H9 (cell line): ENCODE measurements around the gene USB1. TPM values are rescaled to one million over a fixed set of nuclear protein-coding genes. Genes with fewer than 3 reads are reported as not detected.

Experiments used
- DNase-seq: peaks from one replicate; pipeline ENCODE4 v3.0.0-alpha.2; 2017
- H2AFZ ChIP-seq: one replicate; pipeline ENCODE4 v1.6.1; 2013; ENCODE audit warnings: mild to moderate bottlenecking, low read length, control low read depth, moderate library complexity
- H2AK5ac ChIP-seq: 2 replicates; pipeline ENCODE4 v1.6.1; 2013; ENCODE audit warnings: low read length, control low read depth, mixed read lengths; ENCODE audit not compliant: insufficient read length
- H2BK120ac ChIP-seq: one replicate; pipeline ENCODE4 v1.6.1; 2013; ENCODE audit warnings: low read depth, mild to moderate bottlenecking, low read length, control low read depth, inconsistent platforms; ENCODE audit not compliant: poor library complexity, severe bottlenecking
- H2BK12ac ChIP-seq: 2 replicates; pipeline ENCODE4 v1.6.1; 2013; ENCODE audit warnings: low read length, control low read depth, mixed read lengths, low read depth; ENCODE audit not compliant: insufficient read length
- H2BK15ac ChIP-seq: 2 replicates; pipeline ENCODE4 v1.6.1; 2013; ENCODE audit warnings: low read depth, low read length, control low read depth
- H2BK20ac ChIP-seq: one replicate; pipeline ENCODE4 v1.6.1; 2013; ENCODE audit warnings: low read depth, mild to moderate bottlenecking, low read length, control low read depth, inconsistent platforms; ENCODE audit not compliant: poor library complexity, severe bottlenecking
- H2BK5ac ChIP-seq: 2 replicates; pipeline ENCODE4 v1.6.1; 2013; ENCODE audit warnings: low read length, control low read depth, mixed read lengths; ENCODE audit not compliant: insufficient read length
- H3K14ac ChIP-seq: 2 replicates; pipeline ENCODE4 v1.6.1; 2013; ENCODE audit warnings: low read length, control low read depth; ENCODE audit not compliant: insufficient read depth
- H3K18ac ChIP-seq: 2 replicates; pipeline ENCODE4 v1.6.1; 2013; ENCODE audit warnings: low read depth, mild to moderate bottlenecking, mixed read lengths, low read length, control low read depth; ENCODE audit not compliant: insufficient read length
- H3K23ac ChIP-seq: 2 replicates; pipeline ENCODE4 v1.6.1; 2013; ENCODE audit warnings: low read length, control low read depth, mixed read lengths, low read depth; ENCODE audit not compliant: insufficient read length
- H3K23me2 ChIP-seq: 2 replicates; pipeline ENCODE4 v1.6.1; 2013; ENCODE audit warnings: low read depth, mild to moderate bottlenecking, mixed read lengths, low read length, control low read depth; ENCODE audit not compliant: insufficient read length, poor library complexity, severe bottlenecking
- H3K27ac ChIP-seq: 2 replicates; pipeline ENCODE4 v1.5.1; 2013; ENCODE audit warnings: low read length, control low read depth, mixed read lengths, low read depth; ENCODE audit not compliant: insufficient read length
- H3K27me3 ChIP-seq: 2 replicates; pipeline ENCODE4 v1.6.1; 2013; ENCODE audit warnings: low read length, control low read depth, inconsistent platforms; ENCODE audit not compliant: insufficient read depth
- H3K4ac ChIP-seq: 2 replicates; pipeline ENCODE4 v1.6.1; 2013; ENCODE audit warnings: low read depth, mild to moderate bottlenecking, control low read depth, inconsistent platforms, low read length, moderate library complexity
- H3K4me1 ChIP-seq: 2 replicates; pipeline ENCODE4 v1.6.1; 2013; ENCODE audit warnings: low read length, control low read depth, inconsistent platforms; ENCODE audit not compliant: insufficient read depth
- H3K4me2 ChIP-seq: 2 replicates; pipeline ENCODE4 v1.6.1; 2013; ENCODE audit warnings: low read length, control low read depth, mixed read lengths; ENCODE audit not compliant: insufficient read length, insufficient read depth
- H3K56ac ChIP-seq: 2 replicates; pipeline ENCODE4 v1.6.1; 2013; ENCODE audit warnings: low read depth, mild to moderate bottlenecking, mixed read lengths, low read length, control low read depth; ENCODE audit not compliant: insufficient read length
- H3K79me1 ChIP-seq: 2 replicates; pipeline ENCODE4 v1.6.1; 2013; ENCODE audit warnings: low read depth, mild to moderate bottlenecking, moderate library complexity, low read length, control low read depth, inconsistent platforms; ENCODE audit not compliant: insufficient read depth, poor library complexity, severe bottlenecking
- H3K79me2 ChIP-seq: 2 replicates; pipeline ENCODE4 v1.6.1; 2013; ENCODE audit warnings: low read length, control low read depth, inconsistent platforms; ENCODE audit not compliant: insufficient read depth
- H3K9ac ChIP-seq: 2 replicates; pipeline ENCODE4 v1.6.1; 2013; ENCODE audit warnings: low read length, control low read depth, mixed read lengths; ENCODE audit not compliant: insufficient read length; ENCODE audit errors: extremely low read depth
- H3K9me3 ChIP-seq: one replicate; pipeline ENCODE4 v1.6.1; 2013; ENCODE audit warnings: low read depth, low read length, inconsistent platforms; ENCODE audit not compliant: control insufficient read depth
- H3T11ph ChIP-seq: one replicate; pipeline ENCODE4 v1.6.1; 2013; ENCODE audit warnings: mild to moderate bottlenecking, low read length, control low read depth, inconsistent platforms
- H4K20me1 ChIP-seq: one replicate; pipeline ENCODE4 v1.6.1; 2013; ENCODE audit not compliant: control insufficient read depth, insufficient read length, insufficient read depth
- H4K5ac ChIP-seq: 2 replicates; pipeline ENCODE4 v1.6.1; 2013; ENCODE audit warnings: low read depth, mild to moderate bottlenecking, mixed read lengths, low read length, control low read depth; ENCODE audit not compliant: insufficient read length
- H4K8ac ChIP-seq: replicated peaks from 2 replicates; pipeline ENCODE4 v1.6.1; 2013; ENCODE audit warnings: low read length, control low read depth, mixed read lengths, low read depth; ENCODE audit not compliant: insufficient read length
- H4K91ac ChIP-seq: 2 replicates; pipeline ENCODE4 v1.6.1; 2013; ENCODE audit warnings: low read depth, mild to moderate bottlenecking, moderate library complexity, mixed read lengths, low read length, control low read depth; ENCODE audit not compliant: insufficient read length
- H3K27ac Mint-ChIP-seq, 3 experiments: 2 replicates in 2 of 3; 3 replicates in 1 of 3; pipeline ENCODE4 v1.8.0; 2020 to 2021; ENCODE audit warnings: mixed read lengths in 3 of 3, mild to moderate bottlenecking in 1 of 3, moderate library complexity in 1 of 3
- H3K27me3 Mint-ChIP-seq: 2 replicates; pipeline ENCODE4 v1.8.0; 2021; ENCODE audit warnings: low read depth, mild to moderate bottlenecking, moderate library complexity, mixed read lengths
- H3K36me3 Mint-ChIP-seq, 3 experiments: 2 replicates in 2 of 3; 3 replicates in 1 of 3; pipeline ENCODE4 v1.8.0; 2020 to 2021; ENCODE audit warnings: low read depth in 3 of 3, mixed read lengths in 3 of 3; ENCODE audit not compliant: insufficient read depth in 1 of 3
- H3K4me1 Mint-ChIP-seq, 2 experiments: 2 replicates each; pipeline ENCODE4 v1.8.0; 2020; ENCODE audit warnings: mixed read lengths in 2 of 2
- H3K4me3 Mint-ChIP-seq, 2 experiments: 2 replicates in 1 of 2; 3 replicates in 1 of 2; pipeline ENCODE4 v1.8.0; 2020 to 2021; ENCODE audit warnings: mild to moderate bottlenecking in 2 of 2, mixed read lengths in 2 of 2, moderate library complexity in 1 of 2
- H3K9me3 Mint-ChIP-seq, 2 experiments: 2 replicates in 1 of 2; 3 replicates in 1 of 2; pipeline ENCODE4 v1.8.0; 2020; ENCODE audit warnings: mild to moderate bottlenecking in 2 of 2, mixed read lengths in 2 of 2, moderate library complexity in 1 of 2
- CTCF ChIP-seq: fragments of 200-600 bp; sonication (generic); conservative IDR thresholded peaks from 3 replicates; pipeline ENCODE4 v1.8.0; 2021; ENCODE audit warnings: antibody characterized with exemption, mild to moderate bottlenecking
- WGBS: extraction: QIAGEN DNeasy Blood & Tissue Kit; methylation state at CpG from one replicate; pipeline ENCODE4 v1.1.7; 2013; ENCODE audit warnings: missing lambda C conversion rate, low lambda C conversion rate, mixed read lengths; ENCODE audit not compliant: insufficient read length; ENCODE audit errors: extremely low coverage; 5-methylcytosine and 5-hydroxymethylcytosine counted together
- total RNA-seq: library from RNA; stranded (reverse); gene quantifications from 2 replicates; pipeline ENCODE4 v1.2.1, GENCODE V29; 2021

The USB1 gene
- total RNA-seq, 1 experiment from 2014 or later: 65.0 TPM

GRCh38 chr16:58043571-58044155 is 42.5 kb downstream of the USB1 start:
- no peak overlapping the region for H3K4ac ChIP-seq
- H3K4me1 Mint-ChIP-seq: peaks cover 6 to 18% of the 10 kb centered on the region in 2 experiments
- no CpG with 5 or more reads among the region's 7 CpGs for WGBS
- no peak overlapping the region for H3K4me3 Mint-ChIP-seq
- H3K36me3 Mint-ChIP-seq: peaks cover 13 to 53% (median 39%) of the 10 kb centered on the region in 3 experiments; a peak in 6 of 7 replicates
- H3K27ac ChIP-seq: no peak overlapping the region
- H3K23ac ChIP-seq: no peak overlapping the region
- H3K14ac ChIP-seq: no peak overlapping the region
- H3K4me1 ChIP-seq: no peaks in the 10 kb centered on the region; the same call in 1 of the 2 replicates
- H2BK20ac ChIP-seq: no peak overlapping the region
- no peaks in the 10 kb centered on the region for H3K27me3 ChIP-seq
- H4K5ac ChIP-seq: no peak overlapping the region
- TF ChIP-seq CTCF: no peak
- H4K20me1 ChIP-seq: no peaks in the 10 kb centered on the region
- no peak overlapping the region for H3K18ac ChIP-seq
- H2BK120ac ChIP-seq: no peak overlapping the region
- H4K91ac ChIP-seq: no peak overlapping the region
- H4K8ac ChIP-seq: no peak overlapping the region
- H3K23me2 ChIP-seq: no peaks in the 10 kb centered on the region
- DNase-seq: no peak
- H3K79me2 ChIP-seq: no peaks in the 10 kb centered on the region
- H2AFZ ChIP-seq: no peak overlapping the region
- H3K56ac ChIP-seq: no peak overlapping the region
- no peak overlapping the region for H3K9ac ChIP-seq
- no peak overlapping the region for H3K27ac Mint-ChIP-seq
- no peaks in the 10 kb centered on the region for H3K79me1 ChIP-seq
- no peak overlapping the region for H2AK5ac ChIP-seq
- no peaks in the 10 kb centered on the region for H3K9me3 ChIP-seq
- no peak overlapping the region for H3K4me2 ChIP-seq
- no peak overlapping the region for H2BK12ac ChIP-seq
- no peaks in the 10 kb centered on the region for H3K9me3 Mint-ChIP-seq
- H3K27me3 Mint-ChIP-seq: no peaks in the 10 kb centered on the region
- no peak overlapping the region for H3T11ph ChIP-seq
- no peak overlapping the region for H2BK5ac ChIP-seq
- H2BK15ac ChIP-seq: no peak overlapping the region
